B cell (primary cell): ENCODE data around the gene FIBIN. TPM values are rescaled to one million over a fixed set of nuclear protein-coding genes. Genes with fewer than 3 reads are reported as not detected.

ENCODE experiments used
- ATAC-seq: fragments of 200-7000 bp; cut with Tn5 transposase; one replicate; pipeline ENCODE4 v1.10.0; 2021; ENCODE audit warnings: low read depth, mild to moderate bottlenecking, moderate number of reproducible peaks, moderate library complexity
- CTCF ChIA-PET: fragments of 350-600 bp; sonication (Branson Sonifier 250); formaldehyde crosslinking; loops from one replicate; lab custom pipeline; 2021; ENCODE audit warnings: antibody characterized with exemption, inconsistent platforms; lab: Charles Lee
- POLR2A ChIA-PET: fragments of 350-600 bp; sonication (Branson Sonifier 250); formaldehyde crosslinking; loops from one replicate; lab custom pipeline; 2021; ENCODE audit warnings: antibody characterized with exemption; lab: Charles Lee
- DNase-seq: peaks from one replicate; pipeline ENCODE4 v3.0.0; 2013
- H2AFZ ChIP-seq: 2 replicates; pipeline ENCODE4 v1.6.1; 2012; ENCODE audit warnings: mild to moderate bottlenecking, low read depth, low read length; ENCODE audit not compliant: insufficient read depth, poor library complexity, severe bottlenecking
- H3K27ac ChIP-seq, 2 donors: 1 replicate in 1 of 2; 2 replicates in 1 of 2; pipeline ENCODE4 v1.5.1; 2012 to 2013; ENCODE audit warnings: low read length in 2 of 2, mild to moderate bottlenecking in 2 of 2, moderate library complexity in 1 of 2
- H3K27me3 ChIP-seq, 4 experiments: fragments of 200-600 bp in 1 of 4; sonication (generic) in 1 of 4; replicated peaks in 1 of 4; 1 replicate in 2 of 4; 2 replicates in 2 of 4; pipeline versions ENCODE4 v1.6.1 to v1.7.0; 2013 to 2016; ENCODE audit warnings: low read length in 3 of 4, mild to moderate bottlenecking in 2 of 4, mixed read lengths in 1 of 4, moderate library complexity in 1 of 4; ENCODE audit not compliant: insufficient read depth in 4 of 4, control insufficient read depth in 3 of 4; ENCODE audit errors: control extremely low read depth in 1 of 4
- H3K36me3 ChIP-seq, 2 experiments: replicated peaks in 1 of 2; 1 replicate in 1 of 2; 2 replicates in 1 of 2; pipeline versions ENCODE4 v1.6.1 to v1.7.1; 2013; ENCODE audit warnings: low read length in 1 of 2; ENCODE audit not compliant: insufficient read depth in 2 of 2, control insufficient read depth in 1 of 2; ENCODE audit errors: control extremely low read depth in 1 of 2, extremely low read depth in 1 of 2
- H3K4me1 ChIP-seq, 2 donors: fragments of 200-600 bp in 1 of 2; sonication (generic) in 1 of 2; 1 replicate in 1 of 2; 2 replicates in 1 of 2; pipeline versions ENCODE4 v1.5.1 to v1.6.1; 2013 to 2017; ENCODE audit warnings: low read length in 2 of 2; ENCODE audit not compliant: control insufficient read depth in 2 of 2, insufficient read depth in 2 of 2
- H3K4me2 ChIP-seq: replicated peaks from 2 replicates; pipeline ENCODE3; 2012; ENCODE audit warnings: mild to moderate bottlenecking, low read depth, low read length; ENCODE audit not compliant: poor library complexity, severe bottlenecking
- H3K4me3 ChIP-seq, 5 experiments: fragments of 200-600 bp in 1 of 5; sonication (generic) in 1 of 5; 1 replicate in 3 of 5; 2 replicates in 2 of 5; pipeline versions ENCODE4 v1.5.1 to v1.7.0; 2011 to 2016; ENCODE audit warnings: low read length in 4 of 5, mild to moderate bottlenecking in 4 of 5, low read depth in 2 of 5, control low read depth in 1 of 5, moderate library complexity in 1 of 5; ENCODE audit not compliant: insufficient read depth in 1 of 5; ENCODE audit errors: control extremely low read depth in 1 of 5, extremely low read depth in 1 of 5
- H3K79me2 ChIP-seq: fragments of 200-600 bp; sonication (generic); one replicate; pipeline ENCODE4 v1.6.0; 2016; ENCODE audit warnings: low read length; ENCODE audit not compliant: control insufficient read depth, insufficient read depth
- H3K9ac ChIP-seq: fragments of 200-600 bp; sonication (generic); 2 replicates; pipeline ENCODE4 v1.6.1; 2017; ENCODE audit warnings: mild to moderate bottlenecking, low read length, moderate library complexity
- H3K9me3 ChIP-seq, 3 donors: one replicate each; pipeline versions ENCODE4 v1.6.1 to v1.7.1; 2013; ENCODE audit warnings: low read length in 2 of 3; ENCODE audit not compliant: control insufficient read depth in 2 of 3, insufficient read depth in 1 of 3; ENCODE audit errors: control extremely low read depth in 1 of 3
- H4K20me1 ChIP-seq: 2 replicates; pipeline ENCODE4 v1.6.0; 2012; ENCODE audit warnings: mild to moderate bottlenecking, low read length; ENCODE audit not compliant: insufficient read depth, control insufficient read depth, poor library complexity, severe bottlenecking
- H3K27ac Mint-ChIP-seq: one replicate; pipeline ENCODE4 v1.8.0; 2021; ENCODE audit warnings: mixed read lengths
- H3K27me3 Mint-ChIP-seq: one replicate; pipeline ENCODE4 v1.8.0; 2021; ENCODE audit warnings: mixed read lengths
- H3K4me1 Mint-ChIP-seq: one replicate; pipeline ENCODE4 v1.8.0; 2021; ENCODE audit warnings: mixed read lengths
- H3K4me3 Mint-ChIP-seq: one replicate; pipeline ENCODE4 v1.8.0; 2021; ENCODE audit warnings: mixed read lengths
- H3K9me3 Mint-ChIP-seq: one replicate; pipeline ENCODE4 v1.8.0; 2022; ENCODE audit warnings: mixed read lengths; ENCODE audit not compliant: insufficient read depth
- EZH2 ChIP-seq: IDR thresholded peaks from 2 replicates; pipeline ENCODE4 v1.6.1; 2012; ENCODE audit warnings: borderline replicate concordance, low read depth, mild to moderate bottlenecking, moderate library complexity, low read length; ENCODE audit not compliant: insufficient read depth, poor library complexity, severe bottlenecking
- WGBS: methylation state at CpG from one replicate; pipeline ENCODE4 v1.1.5; 2013; ENCODE audit warnings: missing lambda C conversion rate; ENCODE audit not compliant: insufficient coverage; 5-methylcytosine and 5-hydroxymethylcytosine counted together
- intact Hi-C: fragments of 100-400 bp; cut with micrococcal nuclease; formaldehyde crosslinking; loops from one replicate; pipeline ENCODE4 v1.10.0; 2022
- polyA plus RNA-seq: library from polyadenylated mRNA; depleted of rRNA; stranded (reverse); fragments of >200 nt; gene quantifications from 2 replicates; pipeline ENCODE4 v1.2.3, GENCODE V29; 2012
- total RNA-seq, 2 donors: library from RNA; stranded (reverse); fragments of 120-200 nt in 1 of 2; gene quantifications; 1 replicate in 1 of 2; 2 replicates in 1 of 2; pipeline versions ENCODE4 v1.2.3 to v1.2.4, GENCODE V29; 2013 to 2022
- TF ChIP-seq, protein P1 (sequence below): fragments of 200-600 bp; IDR thresholded peaks from one replicate; pipeline ENCODE4 v1.8.0; 2022; ENCODE audit warnings: antibody characterized with exemption, mild to moderate bottlenecking

The FIBIN gene
- total and polyA plus RNA-seq, 2 donors (not counting 1 experiment from before 2014, with no cell fraction given), result not detected

DNA sequence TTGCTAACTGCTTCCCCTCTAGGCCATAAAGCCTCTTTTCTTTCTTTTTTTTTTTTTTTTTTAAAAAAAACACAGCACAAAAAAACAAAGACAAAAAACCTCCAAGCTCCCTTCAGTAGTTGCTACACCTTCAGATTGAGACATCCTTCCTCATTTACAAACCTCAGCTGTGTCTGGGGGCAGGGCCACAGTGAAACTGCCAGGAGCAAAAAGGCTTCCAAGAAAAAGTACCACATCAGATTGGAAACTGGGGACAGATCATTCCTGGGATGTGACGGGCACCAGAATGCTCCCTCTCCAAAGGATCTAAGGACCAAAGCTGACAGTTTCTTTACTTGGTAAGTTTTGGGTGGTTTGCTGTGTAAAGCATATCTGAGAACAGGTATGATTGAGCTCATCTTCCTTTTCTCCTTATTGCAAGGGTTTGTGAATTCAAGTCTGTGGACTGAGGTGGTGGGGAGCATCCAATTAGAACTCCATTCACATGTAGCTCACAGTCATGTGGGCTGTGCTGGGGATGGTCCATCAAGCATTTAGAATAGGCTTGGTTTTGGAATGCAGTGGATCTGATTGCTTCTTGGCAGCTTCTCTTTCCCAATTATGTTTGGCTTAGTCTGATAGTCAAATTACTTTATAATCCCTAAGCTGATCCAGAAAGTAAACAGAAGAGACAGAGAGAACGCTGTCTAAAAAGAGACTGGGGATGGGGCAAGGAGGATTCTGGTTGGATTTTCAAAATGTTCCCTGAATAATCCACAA lies 47.4 kb downstream of the FIBIN start:
- no peaks in the 10 kb centered on the region for H3K36me3 ChIP-seq
- Mint-ChIP-seq H3K4me3 (no peak overlapping the region), H3K27me3 (no peaks in the 10 kb centered on the region), H3K27ac (no peak overlapping the region), H3K9me3 (peaks cover 8% of the 10 kb centered on the region), H3K4me1 (no peaks in the 10 kb centered on the region)
- no peak for TF ChIP-seq EZH2
- TF ChIP-seq, protein P1, sequence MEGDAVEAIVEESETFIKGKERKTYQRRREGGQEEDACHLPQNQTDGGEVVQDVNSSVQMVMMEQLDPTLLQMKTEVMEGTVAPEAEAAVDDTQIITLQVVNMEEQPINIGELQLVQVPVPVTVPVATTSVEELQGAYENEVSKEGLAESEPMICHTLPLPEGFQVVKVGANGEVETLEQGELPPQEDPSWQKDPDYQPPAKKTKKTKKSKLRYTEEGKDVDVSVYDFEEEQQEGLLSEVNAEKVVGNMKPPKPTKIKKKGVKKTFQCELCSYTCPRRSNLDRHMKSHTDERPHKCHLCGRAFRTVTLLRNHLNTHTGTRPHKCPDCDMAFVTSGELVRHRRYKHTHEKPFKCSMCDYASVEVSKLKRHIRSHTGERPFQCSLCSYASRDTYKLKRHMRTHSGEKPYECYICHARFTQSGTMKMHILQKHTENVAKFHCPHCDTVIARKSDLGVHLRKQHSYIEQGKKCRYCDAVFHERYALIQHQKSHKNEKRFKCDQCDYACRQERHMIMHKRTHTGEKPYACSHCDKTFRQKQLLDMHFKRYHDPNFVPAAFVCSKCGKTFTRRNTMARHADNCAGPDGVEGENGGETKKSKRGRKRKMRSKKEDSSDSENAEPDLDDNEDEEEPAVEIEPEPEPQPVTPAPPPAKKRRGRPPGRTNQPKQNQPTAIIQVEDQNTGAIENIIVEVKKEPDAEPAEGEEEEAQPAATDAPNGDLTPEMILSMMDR, result no peak
- no peaks in the 10 kb centered on the region for H3K79me2 ChIP-seq
- no peaks in the 10 kb centered on the region for H4K20me1 ChIP-seq
- no peak overlapping the region for H3K27ac ChIP-seq
- H2AFZ ChIP-seq, result no peak overlapping the region
- intact Hi-C loops, result no loop called here
- ChIA-PET CTCF (interaction anchor here (0.7 kb wide), 1 partner anchor 43 kb away, joined by 3 read pairs; no protein-coding TSS in a partner anchor), POLR2A (no interaction called here)
- H3K9me3 ChIP-seq, result peaks cover 0 to 3% (median 0%) of the 10 kb centered on the region in 3 donors
- H3K4me2 ChIP-seq, result no peak overlapping the region
- DNase-seq (no peak), ATAC-seq (no peak)
- no peaks in the 10 kb centered on the region for H3K4me1 ChIP-seq
- no peaks in the 10 kb centered on the region for H3K27me3 ChIP-seq
- no CpG with 5 or more reads among the region's 2 CpGs for WGBS
- no peak overlapping the region for H3K9ac ChIP-seq
- H3K4me3 ChIP-seq, result no peak overlapping the region

Other genes starting within 250 kb of the FIBIN start
- gene BBOX1, start 46.7 kb downstream of the FIBIN start, total RNA-seq, result not detected in 2 replicates
- not detected in 2 replicates for gene BBOX1, start 46.7 kb downstream of the FIBIN start, polyA plus RNA-seq